ENCODE results near the gene SYNGAP1. TPM values are rescaled to one million over a fixed set of nuclear protein-coding genes. Genes with fewer than 3 reads are reported as not detected.

SYNGAP1 gene
- total RNA-seq, 1 experiment from 2014 or later = 77.6 TPM

DNA sequence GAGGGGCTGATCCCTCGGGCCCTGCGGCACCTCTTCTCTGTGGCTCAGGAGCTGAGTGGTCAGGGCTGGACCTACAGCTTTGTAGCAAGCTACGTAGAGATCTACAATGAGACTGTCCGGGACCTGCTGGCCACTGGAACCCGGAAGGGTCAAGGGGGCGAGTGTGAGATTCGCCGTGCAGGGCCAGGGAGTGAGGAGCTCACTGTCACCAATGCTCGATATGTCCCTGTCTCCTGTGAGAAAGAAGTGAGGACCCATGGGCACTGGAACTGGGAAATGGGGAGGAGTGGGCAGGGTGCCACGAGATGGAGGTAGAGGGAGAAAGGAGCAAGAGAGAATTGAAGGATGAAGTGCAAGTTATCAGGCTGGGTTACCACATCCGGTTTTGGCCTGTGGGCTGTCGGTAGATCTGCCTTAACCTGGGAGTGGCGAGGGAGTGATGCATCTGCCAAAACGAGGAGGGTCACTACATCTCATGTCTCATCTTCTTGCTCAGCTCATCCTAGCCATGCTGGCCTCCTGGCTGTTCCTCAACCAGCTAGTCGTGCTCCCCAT lies 14.4 kb upstream of the SYNGAP1 start:
- Histone ChIP-seq H3K4me3 (ENCODE audit: low read depth, low read length, poor library complexity, severe bottlenecking) (no peak overlapping the region), H3K4me1 (ENCODE audit: insufficient read depth, low read length, poor library complexity, severe bottlenecking) (peaks cover 9% of the 10 kb centered on the region), H3K9me3 (ENCODE audit: low read depth, low read length, poor library complexity, severe bottlenecking) (no peaks in the 10 kb centered on the region), H3K27me3 (replicated peaks; ENCODE audit: insufficient read depth, low read depth, low read length, poor library complexity) (no peaks in the 10 kb centered on the region), H3K27ac (ENCODE audit: low read depth, low read length, poor library complexity, severe bottlenecking) (no peak overlapping the region), H3K36me3 (ENCODE audit: insufficient read depth, low read length, poor library complexity, severe bottlenecking) (peaks cover 79% of the 10 kb centered on the region)
- intact Hi-C loops (cut with micrococcal nuclease; ENCODE audit: unreplicated experiment) = no loop called here
- TF ChIP-seq, protein P1, sequence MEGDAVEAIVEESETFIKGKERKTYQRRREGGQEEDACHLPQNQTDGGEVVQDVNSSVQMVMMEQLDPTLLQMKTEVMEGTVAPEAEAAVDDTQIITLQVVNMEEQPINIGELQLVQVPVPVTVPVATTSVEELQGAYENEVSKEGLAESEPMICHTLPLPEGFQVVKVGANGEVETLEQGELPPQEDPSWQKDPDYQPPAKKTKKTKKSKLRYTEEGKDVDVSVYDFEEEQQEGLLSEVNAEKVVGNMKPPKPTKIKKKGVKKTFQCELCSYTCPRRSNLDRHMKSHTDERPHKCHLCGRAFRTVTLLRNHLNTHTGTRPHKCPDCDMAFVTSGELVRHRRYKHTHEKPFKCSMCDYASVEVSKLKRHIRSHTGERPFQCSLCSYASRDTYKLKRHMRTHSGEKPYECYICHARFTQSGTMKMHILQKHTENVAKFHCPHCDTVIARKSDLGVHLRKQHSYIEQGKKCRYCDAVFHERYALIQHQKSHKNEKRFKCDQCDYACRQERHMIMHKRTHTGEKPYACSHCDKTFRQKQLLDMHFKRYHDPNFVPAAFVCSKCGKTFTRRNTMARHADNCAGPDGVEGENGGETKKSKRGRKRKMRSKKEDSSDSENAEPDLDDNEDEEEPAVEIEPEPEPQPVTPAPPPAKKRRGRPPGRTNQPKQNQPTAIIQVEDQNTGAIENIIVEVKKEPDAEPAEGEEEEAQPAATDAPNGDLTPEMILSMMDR (conservative IDR thresholded peaks at IDR 0.05; ENCODE audit: low read depth, low read length) = no peak
- no peak for TF ChIP-seq EZH2 (IDR thresholded peaks at IDR 0.05; ENCODE audit: borderline replicate concordance, low read depth, low read length, poor library complexity, severe bottlenecking)
- DNase-seq (ENCODE audit: low spot score) = no peak
- ChIA-PET POLR2A (ENCODE audit: low non-redundant PET) (no interaction called here), CTCF (no interaction called here)
- no TSS peak for BruUV-seq (replicated peaks)

DNA sequence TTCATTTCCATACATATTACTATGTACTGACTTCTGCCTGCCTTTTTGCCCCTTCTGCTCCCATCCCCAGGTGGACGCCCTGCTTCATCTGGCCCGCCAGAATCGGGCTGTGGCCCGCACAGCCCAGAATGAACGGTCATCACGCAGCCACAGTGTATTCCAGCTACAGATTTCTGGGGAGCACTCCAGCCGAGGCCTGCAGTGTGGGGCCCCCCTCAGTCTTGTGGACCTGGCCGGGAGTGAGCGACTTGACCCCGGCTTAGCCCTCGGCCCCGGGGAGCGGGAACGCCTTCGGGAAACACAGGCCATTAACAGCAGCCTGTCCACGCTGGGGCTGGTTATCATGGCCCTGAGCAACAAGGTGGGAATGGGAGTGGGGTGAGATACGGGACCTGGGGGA lies 13.7 kb upstream of the SYNGAP1 start:
- no peaks in the 10 kb centered on the region for H3K9me3 ChIP-seq (ENCODE audit: low read depth, low read length, poor library complexity, severe bottlenecking)
- H3K36me3 ChIP-seq (ENCODE audit: insufficient read depth, low read length, poor library complexity, severe bottlenecking) = peaks cover 74% of the 10 kb centered on the region
- no TSS peak for BruUV-seq (replicated peaks)
- CTCF ChIA-PET = no interaction called here
- H3K4me1 ChIP-seq (ENCODE audit: insufficient read depth, low read length, poor library complexity, severe bottlenecking) = peaks cover 9% of the 10 kb centered on the region
- intact Hi-C loops (cut with micrococcal nuclease; ENCODE audit: unreplicated experiment) = no loop called here
- POLR2A ChIA-PET (ENCODE audit: low non-redundant PET) = no interaction called here
- no peak for TF ChIP-seq EZH2 (IDR thresholded peaks at IDR 0.05; ENCODE audit: borderline replicate concordance, low read depth, low read length, poor library complexity, severe bottlenecking)
- TF ChIP-seq, protein P1 (conservative IDR thresholded peaks at IDR 0.05; ENCODE audit: low read depth, low read length) = no peak
- no peak overlapping the region for H3K27ac ChIP-seq (ENCODE audit: low read depth, low read length, poor library complexity, severe bottlenecking)
- no peaks in the 10 kb centered on the region for H3K27me3 ChIP-seq (replicated peaks; ENCODE audit: insufficient read depth, low read depth, low read length, poor library complexity)
- no peak for DNase-seq (ENCODE audit: low spot score)
- no peak overlapping the region for H3K4me3 ChIP-seq (ENCODE audit: low read depth, low read length, poor library complexity, severe bottlenecking)

DNA sequence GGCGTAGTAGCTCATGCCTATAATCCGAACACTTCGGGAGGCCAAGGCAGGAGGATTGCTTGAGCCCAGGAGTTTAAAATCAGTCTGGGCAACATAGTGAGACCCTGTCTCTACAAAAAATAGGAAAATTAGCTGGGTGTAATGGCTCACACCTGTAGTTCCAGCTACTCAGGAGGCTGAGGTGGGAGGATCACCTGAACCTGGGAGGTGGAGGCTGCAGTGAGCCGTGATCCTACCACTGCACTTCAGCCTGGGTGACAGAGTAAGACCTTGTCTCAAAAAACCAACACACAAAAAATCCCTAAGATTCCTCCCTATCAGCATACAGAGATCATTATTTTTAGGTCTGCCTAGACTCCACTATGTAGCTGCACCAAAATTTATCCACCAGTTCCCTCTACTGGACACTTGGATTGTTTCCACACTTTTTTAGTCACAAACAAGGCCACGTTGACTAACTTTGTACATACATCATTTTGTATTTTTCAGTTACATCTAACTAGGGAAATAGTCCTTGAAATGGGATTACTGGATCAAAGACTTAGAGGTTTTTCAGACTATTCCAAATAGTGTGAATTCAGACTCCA lies 12.6 kb upstream of the SYNGAP1 start:
- H3K9me3 ChIP-seq (ENCODE audit: low read depth, low read length, poor library complexity, severe bottlenecking) = no peaks in the 10 kb centered on the region
- no TSS peak for BruUV-seq (replicated peaks)
- TF ChIP-seq, protein P1 (conservative IDR thresholded peaks at IDR 0.05; ENCODE audit: low read depth, low read length) = peak; percentile 31; the same call in 1 of the 2 replicates
- TF ChIP-seq EZH2 (IDR thresholded peaks at IDR 0.05; ENCODE audit: borderline replicate concordance, low read depth, low read length, poor library complexity, severe bottlenecking) = no peak
- DNase-seq (ENCODE audit: low spot score) = no peak
- no peak overlapping the region for H3K27ac ChIP-seq (ENCODE audit: low read depth, low read length, poor library complexity, severe bottlenecking)
- peaks cover 9% of the 10 kb centered on the region for H3K4me1 ChIP-seq (ENCODE audit: insufficient read depth, low read length, poor library complexity, severe bottlenecking)
- peaks cover 64% of the 10 kb centered on the region for H3K36me3 ChIP-seq (ENCODE audit: insufficient read depth, low read length, poor library complexity, severe bottlenecking)
- POLR2A ChIA-PET (ENCODE audit: low non-redundant PET) = interaction anchor here (0.6 kb wide), 1 partner anchor 102 kb away, joined by 3 read pairs; no protein-coding TSS in a partner anchor
- intact Hi-C loops (cut with micrococcal nuclease; ENCODE audit: unreplicated experiment) = no loop called here
- no peaks in the 10 kb centered on the region for H3K27me3 ChIP-seq (replicated peaks; ENCODE audit: insufficient read depth, low read depth, low read length, poor library complexity)
- CTCF ChIA-PET = no interaction called here
- no peak overlapping the region for H3K4me3 ChIP-seq (ENCODE audit: low read depth, low read length, poor library complexity, severe bottlenecking)

Data from A673 (cell line).